ENCODE results near the gene SKIC2.

SKIC2 gene

DNA sequence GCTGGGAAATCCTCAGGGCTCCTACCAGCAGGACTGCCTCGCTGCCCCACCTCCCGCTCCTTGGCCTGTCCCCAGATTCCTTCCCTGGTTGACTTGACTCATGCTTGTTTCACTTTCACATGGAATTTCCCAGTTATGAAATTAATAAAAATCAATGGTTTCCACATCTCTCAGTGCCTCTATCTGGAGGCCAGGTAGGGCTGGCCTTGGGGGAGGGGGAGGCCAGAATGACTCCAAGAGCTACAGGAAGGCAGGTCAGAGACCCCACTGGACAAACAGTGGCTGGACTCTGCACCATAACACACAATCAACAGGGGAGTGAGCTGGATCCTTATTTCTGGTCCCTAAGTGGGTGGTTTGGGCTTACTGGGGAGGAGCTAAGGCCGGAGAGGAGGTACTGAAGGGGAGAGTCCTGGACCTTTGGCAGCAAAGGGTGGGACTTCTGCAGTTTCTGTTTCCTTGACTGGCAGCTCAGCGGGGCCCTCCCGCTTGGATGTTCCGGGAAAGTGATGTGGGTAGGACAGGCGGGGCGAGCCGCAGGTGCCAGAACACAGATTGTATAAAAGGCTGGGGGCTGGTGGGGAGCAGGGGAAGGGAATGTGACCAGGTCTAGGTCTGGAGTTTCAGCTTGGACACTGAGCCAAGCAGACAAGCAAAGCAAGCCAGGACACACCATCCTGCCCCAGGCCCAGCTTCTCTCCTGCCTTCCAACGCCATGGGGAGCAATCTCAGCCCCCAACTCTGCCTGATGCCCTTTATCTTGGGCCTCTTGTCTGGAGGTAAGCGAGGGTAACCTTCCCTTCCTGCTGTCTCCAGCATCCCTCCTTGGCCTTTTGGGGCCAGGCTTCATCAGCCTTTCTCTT, 13.2 kb upstream of the SKIC2 start, which contains the start of gene CFB:
TSS of gene CFB (plus strand) at position 589 of the 863 bp plus-strand sequence. CDS start at position 716, 127 bp downstream.
- peak; percentile 86 to 92 (median 90) for DNase-seq

DNA sequence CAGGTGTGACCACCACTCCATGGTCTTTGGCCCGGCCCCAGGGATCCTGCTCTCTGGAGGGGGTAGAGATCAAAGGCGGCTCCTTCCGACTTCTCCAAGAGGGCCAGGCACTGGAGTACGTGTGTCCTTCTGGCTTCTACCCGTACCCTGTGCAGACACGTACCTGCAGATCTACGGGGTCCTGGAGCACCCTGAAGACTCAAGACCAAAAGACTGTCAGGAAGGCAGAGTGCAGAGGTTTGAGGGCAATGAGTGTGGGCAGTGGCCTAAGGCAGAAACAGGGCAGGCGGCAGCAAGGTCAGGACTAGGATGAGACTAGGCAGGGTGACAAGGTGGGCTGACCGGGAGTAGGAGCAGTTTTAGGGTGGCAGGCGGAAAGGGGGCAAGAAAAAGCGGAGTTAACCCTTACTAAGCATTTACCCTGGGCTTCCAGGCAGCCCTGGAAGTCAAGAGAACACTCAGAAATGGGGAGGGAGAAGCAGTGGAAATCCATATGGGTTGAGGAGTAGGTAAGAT, 12.5 kb upstream of the SKIC2 start:
- no peak for DNase-seq

DNA sequence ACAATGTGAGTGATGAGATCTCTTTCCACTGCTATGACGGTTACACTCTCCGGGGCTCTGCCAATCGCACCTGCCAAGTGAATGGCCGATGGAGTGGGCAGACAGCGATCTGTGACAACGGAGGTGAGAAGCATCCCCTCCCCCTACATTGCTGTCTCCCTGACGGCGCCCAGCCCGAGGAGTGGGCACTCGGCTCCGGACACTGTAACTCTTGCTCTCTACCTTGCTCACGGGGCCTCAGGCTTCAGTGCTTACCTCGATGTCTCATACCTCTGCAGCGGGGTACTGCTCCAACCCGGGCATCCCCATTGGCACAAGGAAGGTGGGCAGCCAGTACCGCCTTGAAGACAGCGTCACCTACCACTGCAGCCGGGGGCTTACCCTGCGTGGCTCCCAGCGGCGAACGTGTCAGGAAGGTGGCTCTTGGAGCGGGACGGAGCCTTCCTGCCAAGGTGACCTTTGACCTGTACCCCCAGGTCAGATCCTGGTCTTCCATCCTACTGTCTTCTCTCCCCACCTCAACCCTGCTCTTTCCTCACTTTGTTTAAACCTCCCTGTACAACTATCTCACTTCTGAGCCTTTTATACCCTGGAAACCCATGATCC, 11.8 kb upstream of the SKIC2 start:
- no peak for DNase-seq

DNA sequence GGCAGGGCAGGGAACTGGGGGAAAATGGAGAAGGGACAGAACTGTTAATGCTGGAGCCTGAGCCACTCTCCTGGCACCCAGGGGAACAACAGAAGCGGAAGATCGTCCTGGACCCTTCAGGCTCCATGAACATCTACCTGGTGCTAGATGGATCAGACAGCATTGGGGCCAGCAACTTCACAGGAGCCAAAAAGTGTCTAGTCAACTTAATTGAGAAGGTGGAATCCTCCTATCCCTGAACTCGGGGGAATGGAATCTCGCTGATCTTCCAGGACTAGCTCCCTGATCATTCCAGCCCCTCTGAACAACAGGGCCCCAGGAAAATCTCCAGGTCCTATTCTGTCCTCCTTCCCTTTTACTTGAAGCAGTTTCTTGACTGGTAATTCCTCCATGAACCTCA, 11.1 kb upstream of the SKIC2 start:
- no peak for DNase-seq

DNA sequence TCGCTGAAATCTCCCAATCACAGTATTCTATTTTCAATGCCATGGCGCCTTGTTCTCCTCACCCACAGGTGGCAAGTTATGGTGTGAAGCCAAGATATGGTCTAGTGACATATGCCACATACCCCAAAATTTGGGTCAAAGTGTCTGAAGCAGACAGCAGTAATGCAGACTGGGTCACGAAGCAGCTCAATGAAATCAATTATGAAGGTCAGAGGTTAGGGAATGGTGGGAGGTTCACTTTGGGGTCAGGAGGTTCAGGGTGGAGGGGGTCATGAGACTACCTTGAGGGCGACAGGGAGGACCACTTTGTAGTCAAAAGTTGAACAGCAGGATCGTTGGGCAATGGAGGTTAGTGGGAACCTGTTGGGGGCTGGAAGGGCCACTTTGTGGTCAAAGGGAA, 10.7 kb upstream of the SKIC2 start:
- DNase-seq: no peak

DNA sequence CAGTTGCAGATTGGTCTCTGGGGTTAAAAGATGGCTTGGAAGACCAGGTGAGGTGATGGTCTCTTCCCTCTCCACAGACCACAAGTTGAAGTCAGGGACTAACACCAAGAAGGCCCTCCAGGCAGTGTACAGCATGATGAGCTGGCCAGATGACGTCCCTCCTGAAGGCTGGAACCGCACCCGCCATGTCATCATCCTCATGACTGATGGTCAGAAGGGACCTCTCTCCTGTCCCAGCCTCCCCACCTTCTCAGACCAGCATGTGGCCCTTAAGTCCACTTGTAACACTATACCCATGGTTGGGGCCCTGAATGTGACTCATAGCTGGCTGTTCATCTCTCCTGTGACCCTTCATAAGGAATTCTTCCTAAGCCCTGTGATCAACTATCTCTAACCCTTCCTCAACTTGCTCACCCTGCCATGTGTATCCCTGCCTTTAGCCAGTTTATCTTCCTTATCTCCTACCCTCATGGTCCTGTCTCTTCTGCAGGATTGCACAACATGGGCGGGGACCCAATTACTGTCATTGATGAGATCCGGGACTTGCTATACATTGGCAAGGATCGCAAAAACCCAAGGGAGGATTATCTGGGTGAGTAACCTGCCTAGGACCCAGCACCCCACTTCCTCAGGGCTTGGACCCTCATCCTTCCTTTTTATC, 10.1 kb upstream of the SKIC2 start:
- peak; percentile 64 to 72 (median 68) for DNase-seq

DNA sequence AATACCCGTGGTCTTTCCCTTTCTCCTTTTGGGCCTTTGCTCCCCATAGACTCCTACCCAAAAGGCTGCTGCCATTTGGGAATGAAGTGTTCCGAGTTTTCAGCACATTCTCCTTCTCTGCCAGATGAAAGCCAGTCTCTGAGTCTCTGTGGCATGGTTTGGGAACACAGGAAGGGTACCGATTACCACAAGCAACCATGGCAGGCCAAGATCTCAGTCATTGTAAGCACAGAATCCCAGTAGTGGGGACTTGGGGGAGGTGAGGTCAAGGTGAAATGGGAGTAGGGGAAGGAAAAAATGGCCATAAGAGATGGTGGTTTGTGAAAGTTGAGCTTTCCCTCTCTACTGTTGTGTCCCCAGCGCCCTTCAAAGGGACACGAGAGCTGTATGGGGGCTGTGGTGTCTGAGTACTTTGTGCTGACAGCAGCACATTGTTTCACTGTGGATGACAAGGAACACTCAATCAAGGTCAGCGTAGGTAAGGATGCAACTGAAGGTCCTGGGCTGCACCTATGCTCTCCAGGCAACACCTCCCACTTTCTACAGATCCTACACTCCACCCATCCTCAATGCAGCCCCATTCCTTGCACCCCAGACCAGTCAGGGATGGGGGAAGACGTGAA, 8.9 kb upstream of the SKIC2 start:
- DNase-seq: no peak

DNA sequence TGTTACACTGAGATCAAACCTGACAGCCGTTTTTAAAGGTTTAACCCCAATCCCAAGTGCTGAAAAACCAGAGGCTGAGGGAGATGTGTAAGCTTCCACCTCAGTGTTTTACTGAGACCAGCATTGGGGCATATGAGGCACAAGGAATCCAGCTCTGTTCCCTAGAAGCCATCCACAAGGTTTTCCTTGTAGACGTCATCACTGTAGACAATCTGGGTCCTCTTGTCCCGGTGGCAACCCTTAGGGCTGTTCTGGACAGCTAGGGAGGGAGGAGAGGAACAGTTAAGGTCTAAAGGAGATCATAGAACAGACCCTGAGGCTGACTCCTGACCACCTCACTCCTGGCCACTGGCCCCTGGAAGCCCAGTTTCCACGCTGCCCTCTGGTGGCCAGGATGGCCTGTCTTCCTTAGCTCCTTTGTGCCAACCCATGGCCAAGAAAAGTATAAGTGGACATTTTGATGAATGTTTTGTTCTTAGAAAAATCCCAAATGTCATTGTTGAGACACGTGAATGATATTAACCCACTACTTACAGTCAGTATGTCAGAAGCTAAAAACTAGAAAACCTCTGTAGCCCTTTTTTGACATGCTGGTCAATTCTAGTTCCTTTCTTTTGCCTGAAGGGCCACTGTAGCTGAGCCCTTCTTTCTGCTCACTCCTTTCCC, 6.7 kb upstream of the SKIC2 start:
- DNase-seq: peak; percentile 87 to 90 (median 87)

DNA sequence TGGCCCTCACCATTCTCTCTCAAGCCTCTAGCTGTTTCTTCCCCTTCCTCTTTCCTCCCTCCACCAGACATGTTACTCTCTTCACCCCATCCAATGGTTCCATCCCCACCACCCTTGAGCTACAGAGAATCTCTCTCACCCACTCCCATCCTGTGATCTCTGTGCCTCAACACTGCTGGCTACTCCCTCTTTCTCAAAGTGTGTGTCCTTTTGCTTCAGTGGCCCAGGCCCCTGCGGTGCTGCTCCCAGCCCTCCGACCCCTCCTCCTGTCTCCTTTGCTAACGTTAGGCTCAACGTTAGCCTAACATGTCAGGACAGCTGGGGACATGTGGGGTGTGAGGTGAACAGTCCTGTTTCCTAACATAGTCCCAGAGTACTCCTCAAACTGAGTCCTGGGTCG, 6.1 kb upstream of the SKIC2 start:
- DNase-seq: no peak

DNA sequence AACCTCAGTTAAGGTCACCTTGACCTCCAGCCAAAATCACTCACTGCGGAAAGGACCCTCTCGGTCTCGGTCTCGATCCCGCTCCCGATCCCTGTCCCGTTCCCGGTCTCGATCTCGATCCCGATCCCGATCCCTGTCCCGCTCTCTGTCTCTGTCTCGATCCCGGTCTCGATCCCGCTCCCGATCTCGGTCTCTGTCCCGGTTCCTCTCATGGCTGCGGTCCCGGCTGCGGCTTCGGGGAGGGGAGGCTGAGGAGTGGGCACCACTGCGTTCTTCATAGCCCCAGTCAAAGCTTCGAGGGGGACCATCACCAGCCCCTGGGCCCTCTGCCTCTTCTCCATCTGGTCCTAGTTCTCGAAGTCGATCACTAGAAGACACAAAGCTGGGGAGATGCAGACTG, 4.5 kb upstream of the SKIC2 start:
- no peak for DNase-seq

DNA sequence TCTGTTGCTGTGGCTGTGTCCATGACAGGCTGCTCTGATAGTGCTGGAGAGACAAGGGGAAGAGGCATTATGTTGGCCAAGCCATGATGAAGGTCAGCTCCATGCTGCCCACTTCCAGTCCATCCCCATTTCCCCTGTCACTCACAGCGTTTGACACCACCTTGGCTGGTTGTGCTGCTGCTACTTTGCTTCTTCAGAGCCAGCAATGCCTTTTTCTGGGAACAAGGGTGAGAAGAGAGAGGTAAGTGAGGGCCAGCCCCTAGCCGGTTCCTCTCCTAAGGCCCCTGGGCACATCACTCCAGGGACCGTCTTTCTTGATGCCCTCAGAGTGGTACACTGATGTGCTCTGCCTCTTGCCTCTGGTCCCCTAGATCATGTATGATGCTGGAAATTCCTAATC, 2.2 kb upstream of the SKIC2 start:
- DNase-seq: no peak

DNA sequence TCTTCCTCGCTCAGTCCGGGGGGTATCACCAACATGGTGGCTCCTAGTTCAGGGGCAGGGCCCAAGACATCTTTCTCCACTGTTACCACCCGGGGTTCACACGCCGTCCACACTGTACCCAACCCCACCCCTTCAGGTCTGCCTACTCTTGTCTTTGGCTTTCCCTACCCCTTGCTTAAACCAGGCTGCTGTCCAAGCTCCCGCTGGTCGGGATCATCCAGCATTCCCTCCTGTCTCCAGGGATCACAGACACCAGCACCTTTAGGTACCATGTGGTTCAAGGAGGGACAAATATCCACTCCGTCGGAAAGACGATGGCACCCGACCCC, 599 bp upstream of the SKIC2 start:
- DNase-seq: no peak

DNA sequence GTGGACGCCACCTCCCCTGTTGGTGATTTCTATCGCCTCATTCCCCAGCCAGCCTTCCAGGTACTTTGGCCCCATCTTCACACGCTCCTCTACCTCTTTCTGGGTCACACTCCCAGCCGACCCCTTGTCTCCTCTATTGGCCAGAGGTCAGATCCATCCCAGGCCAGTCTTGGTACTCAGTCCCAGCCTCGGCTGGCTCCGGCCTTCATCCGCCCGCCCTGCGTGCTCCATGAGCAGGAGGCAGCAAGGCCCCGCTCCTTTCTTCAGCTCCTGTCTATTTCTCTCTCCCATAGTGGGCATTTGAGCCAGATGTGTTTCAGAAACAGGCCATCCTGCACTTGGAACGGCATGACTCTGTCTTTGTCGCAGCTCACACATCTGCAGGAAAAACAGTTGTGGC, 2.6 kb downstream of the SKIC2 start:
- no peak for DNase-seq

DNA sequence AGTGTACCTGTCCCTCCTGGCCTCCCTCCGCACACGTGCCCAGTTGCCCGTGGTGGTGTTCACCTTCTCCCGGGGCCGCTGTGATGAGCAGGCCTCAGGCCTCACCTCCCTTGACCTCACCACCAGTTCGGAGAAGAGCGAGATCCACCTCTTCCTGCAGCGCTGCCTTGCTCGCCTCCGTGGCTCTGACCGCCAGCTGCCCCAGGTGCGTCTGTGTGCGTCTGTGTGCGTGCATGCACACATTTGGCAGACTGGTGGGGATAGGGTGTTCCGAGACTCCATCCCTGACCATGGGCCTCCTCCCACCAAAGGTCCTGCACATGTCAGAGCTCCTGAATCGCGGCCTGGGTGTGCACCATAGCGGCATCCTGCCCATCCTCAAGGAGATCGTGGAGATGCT, 4.9 kb downstream of the SKIC2 start:
- DNase-seq: no peak

DNA sequence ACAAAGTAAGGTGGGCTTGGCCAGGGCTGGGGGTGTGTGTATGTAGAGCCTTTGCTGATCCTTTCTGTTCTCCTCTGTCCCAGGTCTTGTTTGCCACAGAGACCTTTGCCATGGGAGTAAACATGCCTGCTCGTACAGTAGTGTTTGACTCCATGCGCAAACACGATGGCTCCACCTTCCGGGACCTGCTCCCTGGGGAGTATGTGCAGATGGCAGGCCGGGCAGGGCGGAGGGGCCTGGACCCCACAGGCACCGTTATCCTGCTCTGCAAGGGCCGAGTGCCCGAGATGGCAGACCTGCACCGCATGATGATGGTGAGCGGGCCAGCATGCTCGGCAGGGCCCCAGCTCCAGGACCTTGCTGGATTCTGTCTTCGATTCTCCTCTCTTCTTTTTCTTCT, 6.7 kb downstream of the SKIC2 start:
- no peak for DNase-seq

DNA sequence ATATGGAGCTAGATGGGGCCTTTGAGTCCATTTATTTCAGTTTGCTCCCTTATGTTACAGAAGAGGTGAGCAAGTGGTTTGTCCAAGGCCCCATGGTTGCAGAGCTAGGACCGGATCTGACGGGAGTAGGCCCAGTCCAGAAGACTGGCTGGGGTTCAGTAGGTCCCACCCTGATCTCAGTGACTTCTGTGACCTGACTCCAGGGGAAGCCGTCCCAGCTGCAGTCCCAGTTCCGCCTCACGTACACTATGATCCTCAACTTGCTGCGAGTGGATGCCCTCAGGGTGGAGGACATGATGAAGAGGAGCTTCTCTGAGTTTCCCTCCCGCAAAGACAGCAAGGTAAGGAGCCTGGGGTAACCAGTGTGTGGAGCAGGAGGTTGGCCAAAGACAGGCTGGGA, 7.5 kb downstream of the SKIC2 start:
- no peak for DNase-seq

DNA sequence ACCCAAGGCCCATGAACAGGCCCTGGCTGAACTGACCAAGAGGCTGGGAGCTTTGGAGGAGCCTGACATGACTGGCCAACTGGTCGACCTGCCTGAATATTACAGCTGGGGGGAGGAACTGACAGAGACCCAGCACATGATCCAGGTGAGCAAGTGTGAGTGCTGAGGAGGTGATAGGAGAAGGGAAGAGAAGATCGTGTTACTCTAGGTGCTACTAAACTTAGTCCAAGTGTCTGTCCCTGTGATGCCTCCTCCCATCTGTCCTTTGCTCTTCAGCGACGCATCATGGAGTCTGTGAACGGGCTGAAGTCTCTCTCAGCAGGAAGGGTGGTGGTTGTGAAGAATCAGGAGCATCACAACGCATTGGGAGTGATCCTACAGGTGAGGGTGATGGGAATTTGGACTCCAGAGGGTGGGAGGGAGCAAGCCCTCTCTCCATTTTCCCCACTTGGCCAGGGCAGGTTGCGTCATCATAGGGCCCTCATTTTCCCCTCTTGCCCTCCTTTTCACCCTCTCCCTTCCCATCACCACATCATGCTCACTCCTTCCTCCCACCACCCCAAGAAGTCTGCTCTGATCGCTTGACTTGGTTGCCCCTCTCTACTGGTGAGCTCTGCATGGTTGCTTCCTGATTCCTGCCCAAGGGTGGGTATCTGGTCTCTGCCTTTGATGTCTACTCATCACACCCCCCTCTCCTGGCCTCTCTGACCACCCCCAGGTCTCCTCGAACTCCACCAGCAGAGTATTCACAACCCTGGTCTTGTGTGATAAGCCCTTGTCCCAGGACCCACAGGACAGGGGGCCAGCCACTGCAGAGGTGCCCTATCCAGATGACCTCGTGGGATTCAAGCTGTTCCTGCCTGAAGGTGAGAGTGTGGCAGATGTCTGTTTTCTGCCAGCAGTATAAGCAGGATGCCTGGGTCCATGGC, 8.3 kb downstream of the SKIC2 start:
- DNase-seq: no peak

DNA sequence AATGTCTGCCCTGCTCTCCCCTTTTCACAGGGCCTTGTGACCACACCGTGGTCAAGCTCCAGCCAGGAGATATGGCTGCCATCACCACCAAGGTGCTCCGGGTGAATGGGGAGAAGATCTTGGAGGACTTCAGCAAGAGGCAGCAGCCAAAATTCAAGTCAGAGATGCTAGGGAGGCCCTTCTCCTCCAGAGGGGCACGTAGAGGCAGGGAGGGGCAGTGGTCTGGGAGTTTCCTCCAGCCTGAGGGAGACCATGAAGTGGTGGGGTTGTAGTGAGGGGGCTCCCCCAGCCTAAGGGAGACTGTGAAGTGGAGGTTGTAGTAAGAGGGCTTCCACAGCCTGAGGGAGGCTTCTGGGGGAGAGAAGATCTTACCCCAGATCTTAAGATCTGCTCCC, 8.9 kb downstream of the SKIC2 start:
- DNase-seq: no peak

DNA sequence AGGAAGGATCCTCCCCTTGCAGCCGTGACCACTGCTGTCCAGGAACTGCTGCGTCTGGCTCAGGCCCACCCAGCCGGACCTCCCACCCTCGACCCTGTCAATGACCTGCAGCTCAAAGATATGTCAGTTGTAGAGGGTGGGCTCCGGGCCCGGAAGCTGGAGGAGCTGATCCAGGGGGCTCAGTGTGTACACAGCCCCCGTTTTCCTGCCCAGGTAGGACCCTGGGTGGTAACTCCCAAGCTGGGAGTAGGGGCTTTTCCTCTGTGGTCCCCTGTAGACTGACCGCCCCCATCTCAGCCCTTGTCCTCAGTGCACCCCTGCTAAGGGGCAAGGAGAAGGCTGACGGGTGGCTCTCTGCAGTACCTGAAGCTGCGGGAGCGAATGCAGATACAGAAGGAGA, 9.4 kb downstream of the SKIC2 start:
- DNase-seq: no peak

DNA sequence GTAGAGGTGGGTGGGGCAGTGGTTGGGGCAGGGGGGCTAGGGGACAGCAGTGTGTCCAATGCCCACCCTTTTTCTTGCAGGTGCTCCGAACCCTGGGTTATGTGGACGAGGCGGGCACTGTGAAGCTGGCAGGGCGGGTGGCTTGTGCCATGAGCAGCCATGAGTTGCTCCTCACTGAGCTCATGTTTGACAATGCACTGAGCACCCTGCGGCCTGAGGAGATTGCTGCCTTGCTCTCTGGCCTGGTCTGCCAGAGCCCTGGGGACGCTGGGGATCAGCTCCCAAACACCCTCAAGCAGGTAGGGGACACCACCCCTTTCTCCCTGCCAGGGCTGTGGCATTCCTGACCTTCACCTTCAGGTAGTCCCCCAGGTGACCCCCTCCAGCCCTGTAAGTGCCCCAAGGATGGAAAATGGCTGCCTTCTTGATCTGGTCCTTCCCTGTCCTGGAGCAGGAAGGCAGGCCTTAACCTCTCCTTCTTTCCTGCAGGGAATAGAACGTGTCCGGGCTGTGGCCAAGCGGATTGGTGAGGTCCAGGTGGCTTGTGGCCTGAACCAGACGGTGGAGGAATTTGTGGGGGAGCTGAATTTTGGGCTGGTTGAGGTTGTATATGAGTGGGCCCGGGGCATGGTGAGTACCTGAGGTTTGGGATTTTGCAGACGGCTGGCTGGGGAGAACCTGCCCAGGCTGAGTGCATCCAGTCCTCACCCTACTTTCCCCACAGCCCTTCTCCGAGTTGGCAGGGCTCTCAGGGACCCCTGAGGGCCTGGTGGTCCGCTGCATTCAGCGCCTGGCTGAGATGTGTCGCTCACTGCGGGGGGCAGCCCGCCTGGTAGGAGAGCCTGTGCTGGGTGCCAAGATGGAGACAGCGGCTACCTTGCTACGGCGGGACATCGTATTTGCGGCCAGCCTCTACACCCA, 10.1 kb downstream of the SKIC2 start:
- no peak for DNase-seq

Measured in suppressor macrophage treated with lipopolysaccharide for 1 hour (primary cell).